Measurements from ENCODE around the gene CDK15. TPM values are rescaled to one million over a fixed set of nuclear protein-coding genes. Genes with fewer than 3 reads are reported as not detected.

CDK15 gene
- total RNA-seq, 4 donors from 2014 or later, result 0.83 to 3.9 (median 1.4) TPM

- H3K9me3 ChIP-seq, result no peaks in the 10 kb centered on the region
- no peaks in the 10 kb centered on the region for H3K36me3 ChIP-seq
- TF ChIP-seq POLR2A (IDR thresholded peaks at IDR 0.05; ENCODE audit: low read depth) (no peak), POLR2AphosphoS5 (IDR thresholded peaks at IDR 0.05) (no peak), EP300 (IDR thresholded peaks at IDR 0.05) (no peak), CTCF (IDR thresholded peaks at IDR 0.05) (no peak)
- H3K4me3 ChIP-seq, result no peak overlapping the region
- H3K27me3 ChIP-seq, result no peaks in the 10 kb centered on the region
- WGBS, result 75% methylated on average over 1 of the region's 1 CpG
- intact Hi-C loops (cut with DNase I), result no loop called here
- H3K4me1 ChIP-seq, result peaks cover 10 to 16% (median 15%) of the 10 kb centered on the region in 4 donors
- no peak overlapping the region for H3K27ac ChIP-seq (replicated peaks in 1 of 4)
- DNase-seq (ENCODE audit: extremely low spot score), result no peak
Observed at GRCh38 chr2:201784563-201784962, 21.8 kb upstream of the CDK15 start.

GRCh38 chr2:201785135-201785534 lies 21.2 kb upstream of the CDK15 start:
- intact Hi-C loops (cut with DNase I), result no loop called here
- Histone ChIP-seq H3K27ac (replicated peaks in 1 of 4) (no peak overlapping the region), H3K4me3 (no peak overlapping the region), H3K27me3 (no peaks in the 10 kb centered on the region), H3K36me3 (no peaks in the 10 kb centered on the region), H3K9me3 (no peaks in the 10 kb centered on the region), H3K4me1 (peaks cover 5 to 10% (median 9%) of the 10 kb centered on the region in 4 donors)
- TF ChIP-seq POLR2AphosphoS5 (IDR thresholded peaks at IDR 0.05) (no peak), EP300 (IDR thresholded peaks at IDR 0.05) (no peak), CTCF (IDR thresholded peaks at IDR 0.05) (no peak), POLR2A (IDR thresholded peaks at IDR 0.05; ENCODE audit: low read depth) (no peak)
- WGBS, result 79% methylated on average over 4 of the region's 4 CpGs
- DNase-seq (ENCODE audit: extremely low spot score), result no peak

GRCh38 chr2:201786471-201786870 lies 19.9 kb upstream of the CDK15 start:
- no peak for TF ChIP-seq EP300 (IDR thresholded peaks at IDR 0.05)
- TF ChIP-seq CTCF (IDR thresholded peaks at IDR 0.05), result no peak
- no peak for TF ChIP-seq POLR2AphosphoS5 (IDR thresholded peaks at IDR 0.05)
- no peak for TF ChIP-seq POLR2A (IDR thresholded peaks at IDR 0.05; ENCODE audit: low read depth)
- Histone ChIP-seq H3K27me3 (no peaks in the 10 kb centered on the region), H3K4me3 (no peak overlapping the region), H3K9me3 (no peaks in the 10 kb centered on the region), H3K4me1 (peaks cover 5 to 9% (median 7%) of the 10 kb centered on the region in 4 donors), H3K27ac (replicated peaks in 1 of 4) (no peak overlapping the region), H3K36me3 (no peaks in the 10 kb centered on the region)
- DNase-seq (ENCODE audit: extremely low spot score), result no peak
- intact Hi-C loops (cut with DNase I), result no loop called here

GRCh38 chr2:201788371-201788770 lies 18.0 kb upstream of the CDK15 start:
- intact Hi-C loops (cut with DNase I), result no loop called here
- TF ChIP-seq POLR2A (IDR thresholded peaks at IDR 0.05; ENCODE audit: low read depth) (no peak), POLR2AphosphoS5 (IDR thresholded peaks at IDR 0.05) (no peak), CTCF (IDR thresholded peaks at IDR 0.05) (no peak), EP300 (IDR thresholded peaks at IDR 0.05) (no peak)

GRCh38 chr2:201789395-201789794 lies 16.9 kb upstream of the CDK15 start:
- DNase-seq (ENCODE audit: extremely low spot score), result no peak
- no peaks in the 10 kb centered on the region for H3K36me3 ChIP-seq
- H3K4me3 ChIP-seq, result no peak overlapping the region
- no peaks in the 10 kb centered on the region for H3K4me1 ChIP-seq
- no peak for TF ChIP-seq POLR2AphosphoS5 (IDR thresholded peaks at IDR 0.05)
- TF ChIP-seq POLR2A (IDR thresholded peaks at IDR 0.05; ENCODE audit: low read depth), result no peak
- TF ChIP-seq CTCF (IDR thresholded peaks at IDR 0.05), result no peak
- TF ChIP-seq EP300 (IDR thresholded peaks at IDR 0.05), result no peak
- no peaks in the 10 kb centered on the region for H3K27me3 ChIP-seq
- no peak overlapping the region for H3K27ac ChIP-seq (replicated peaks in 1 of 4)
- WGBS, result 85% methylated on average over 2 of the region's 2 CpGs
- intact Hi-C loops (cut with DNase I), result no loop called here
- H3K9me3 ChIP-seq, result no peaks in the 10 kb centered on the region

More at GRCh38 chr2:201788371-201788770, 18.0 kb upstream of the CDK15 start:
- Histone ChIP-seq H3K9me3 (no peaks in the 10 kb centered on the region), H3K4me1 (no peaks in the 10 kb centered on the region), H3K27ac (replicated peaks in 1 of 4) (no peak overlapping the region), H3K36me3 (no peaks in the 10 kb centered on the region), H3K4me3 (no peak overlapping the region), H3K27me3 (no peaks in the 10 kb centered on the region)
- DNase-seq (ENCODE audit: extremely low spot score), result no peak
- 72% methylated on average over 3 of the region's 3 CpGs for WGBS
